DOHH2 (cell line): ENCODE data around the gene AIF1L.

Experiments used
- H3F3A ChIP-seq: fragments of 200-600 bp; sonication (generic), shearing (Covaris generic); 2 replicates; pipeline ENCODE4 v1.6.0; 2016; ENCODE audit warnings: antibody characterized with exemption, mild to moderate bottlenecking; ENCODE audit not compliant: control insufficient read depth, insufficient read depth
- H3K27ac ChIP-seq: fragments of 200-600 bp; sonication (generic); 2 replicates; pipeline ENCODE4 v1.5.1; 2014; ENCODE audit warnings: low read depth, mild to moderate bottlenecking, low read length, moderate library complexity
- H3K27me3 ChIP-seq: fragments of 200-600 bp; sonication (generic); 2 replicates; pipeline ENCODE4 v1.6.1; 2014; ENCODE audit warnings: mild to moderate bottlenecking, low read length, mixed read lengths; ENCODE audit not compliant: control insufficient read depth
- H3K36me3 ChIP-seq: fragments of 200-600 bp; sonication (generic); 2 replicates; pipeline ENCODE4 v1.6.1; 2014; ENCODE audit warnings: mild to moderate bottlenecking, low read length, moderate library complexity, mixed read lengths; ENCODE audit not compliant: control insufficient read depth
- H3K4me1 ChIP-seq: fragments of 200-600 bp; sonication (generic); 2 replicates; pipeline ENCODE4 v1.6.1; 2014; ENCODE audit warnings: mild to moderate bottlenecking, low read length, mixed read lengths; ENCODE audit not compliant: control insufficient read depth
- H3K4me2 ChIP-seq: fragments of 200-600 bp; sonication (generic); 2 replicates; pipeline ENCODE4 v1.6.0; 2014; ENCODE audit warnings: mild to moderate bottlenecking, low read length, moderate library complexity
- H3K4me3 ChIP-seq: fragments of 200-600 bp; sonication (generic); 2 replicates; pipeline ENCODE4 v1.5.1; 2014; ENCODE audit warnings: mild to moderate bottlenecking, low read length, mixed read lengths
- H3K79me2 ChIP-seq: fragments of 200-600 bp; sonication (generic); 2 replicates; pipeline ENCODE4 v1.6.1; 2014; ENCODE audit warnings: mild to moderate bottlenecking, low read length, mixed read lengths; ENCODE audit not compliant: control insufficient read depth
- H3K9me2 ChIP-seq: fragments of 200-600 bp; sonication (generic); replicated peaks from 2 replicates; pipeline ENCODE4 v1.6.1; 2014; ENCODE audit warnings: mild to moderate bottlenecking, low read length, mixed read lengths; ENCODE audit not compliant: control insufficient read depth
- H3K9me3 ChIP-seq: fragments of 200-600 bp; sonication (generic); 2 replicates; pipeline ENCODE4 v1.6.1; 2014; ENCODE audit warnings: antibody characterized with exemption, low read length, mixed read lengths; ENCODE audit not compliant: control insufficient read depth, insufficient read depth
- H4K20me1 ChIP-seq: fragments of 200-600 bp; sonication (generic); 2 replicates; pipeline ENCODE4 v1.6.0; 2014; ENCODE audit warnings: low read depth, mild to moderate bottlenecking, antibody characterized with exemption, low read length, moderate library complexity; ENCODE audit not compliant: control insufficient read depth, insufficient read depth
- EZH2phosphoT487 ChIP-seq: fragments of 200-600 bp; sonication (generic); IDR thresholded peaks from 2 replicates; pipeline ENCODE4 v1.6.1; 2017; ENCODE audit warnings: borderline replicate concordance, mild to moderate bottlenecking, antibody characterized with exemption, low read length, moderate library complexity, mixed read lengths
- TF ChIP-seq, protein P1 (sequence below): fragments of 200-600 bp; sonication (generic); IDR thresholded peaks from one replicate; pipeline ENCODE4 v1.5.1; 2014; ENCODE audit warnings: antibody characterized with exemption, mild to moderate bottlenecking, low read depth, low read length; ENCODE audit not compliant: poor library complexity, severe bottlenecking

AIF1L gene

DNA sequence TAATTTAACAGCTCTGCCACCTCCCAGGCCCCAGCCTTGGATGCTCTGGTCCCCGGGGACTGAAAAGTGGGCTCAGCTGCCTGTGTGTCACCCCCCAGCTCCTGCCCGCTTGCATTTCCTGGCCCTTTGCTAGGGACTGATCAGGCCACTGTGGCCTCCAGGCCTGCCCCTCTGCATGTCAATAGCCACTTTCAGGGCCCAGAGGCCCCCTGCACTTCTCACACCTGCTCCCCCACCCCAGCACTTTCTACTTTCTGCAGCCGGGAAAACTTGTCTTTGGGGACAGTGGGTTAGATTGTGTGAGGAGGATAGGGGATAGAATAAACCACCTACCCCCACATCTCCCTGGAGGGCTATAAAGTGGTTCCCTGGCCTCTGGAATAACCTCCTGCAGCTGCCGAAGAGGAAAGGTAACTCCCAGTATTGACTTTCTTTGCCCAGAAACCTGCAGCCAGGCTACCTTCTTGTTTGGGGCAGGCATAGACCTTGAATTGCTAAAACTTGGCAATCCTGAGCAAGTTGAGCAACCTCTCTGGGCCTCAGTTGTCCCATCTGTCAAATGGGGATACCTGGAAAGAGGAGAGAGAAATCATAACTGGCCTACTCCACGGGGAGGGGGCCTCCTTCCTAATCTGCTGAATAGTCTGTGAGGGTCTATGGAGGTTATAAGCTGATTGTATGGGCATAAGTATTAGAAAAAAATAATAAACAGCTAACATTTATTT is 7.8 kb downstream of the AIF1L start:
- Histone ChIP-seq H3K36me3 (no peaks in the 10 kb centered on the region), H3K9me3 (no peaks in the 10 kb centered on the region), H3K9me2 (no peaks in the 10 kb centered on the region), H4K20me1 (no peaks in the 10 kb centered on the region), H3K27ac (no peak overlapping the region), H3K4me2 (no peak overlapping the region), H3K27me3 (peaks cover 7% of the 10 kb centered on the region; the same call in 1 of the 2 replicates), H3K4me1 (no peaks in the 10 kb centered on the region), H3K4me3 (no peak overlapping the region), H3K79me2 (no peaks in the 10 kb centered on the region), H3F3A (no peaks in the 10 kb centered on the region)
- TF ChIP-seq EZH2phosphoT487, result no peak
- TF ChIP-seq, protein P1, sequence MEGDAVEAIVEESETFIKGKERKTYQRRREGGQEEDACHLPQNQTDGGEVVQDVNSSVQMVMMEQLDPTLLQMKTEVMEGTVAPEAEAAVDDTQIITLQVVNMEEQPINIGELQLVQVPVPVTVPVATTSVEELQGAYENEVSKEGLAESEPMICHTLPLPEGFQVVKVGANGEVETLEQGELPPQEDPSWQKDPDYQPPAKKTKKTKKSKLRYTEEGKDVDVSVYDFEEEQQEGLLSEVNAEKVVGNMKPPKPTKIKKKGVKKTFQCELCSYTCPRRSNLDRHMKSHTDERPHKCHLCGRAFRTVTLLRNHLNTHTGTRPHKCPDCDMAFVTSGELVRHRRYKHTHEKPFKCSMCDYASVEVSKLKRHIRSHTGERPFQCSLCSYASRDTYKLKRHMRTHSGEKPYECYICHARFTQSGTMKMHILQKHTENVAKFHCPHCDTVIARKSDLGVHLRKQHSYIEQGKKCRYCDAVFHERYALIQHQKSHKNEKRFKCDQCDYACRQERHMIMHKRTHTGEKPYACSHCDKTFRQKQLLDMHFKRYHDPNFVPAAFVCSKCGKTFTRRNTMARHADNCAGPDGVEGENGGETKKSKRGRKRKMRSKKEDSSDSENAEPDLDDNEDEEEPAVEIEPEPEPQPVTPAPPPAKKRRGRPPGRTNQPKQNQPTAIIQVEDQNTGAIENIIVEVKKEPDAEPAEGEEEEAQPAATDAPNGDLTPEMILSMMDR, result no peak

DNA sequence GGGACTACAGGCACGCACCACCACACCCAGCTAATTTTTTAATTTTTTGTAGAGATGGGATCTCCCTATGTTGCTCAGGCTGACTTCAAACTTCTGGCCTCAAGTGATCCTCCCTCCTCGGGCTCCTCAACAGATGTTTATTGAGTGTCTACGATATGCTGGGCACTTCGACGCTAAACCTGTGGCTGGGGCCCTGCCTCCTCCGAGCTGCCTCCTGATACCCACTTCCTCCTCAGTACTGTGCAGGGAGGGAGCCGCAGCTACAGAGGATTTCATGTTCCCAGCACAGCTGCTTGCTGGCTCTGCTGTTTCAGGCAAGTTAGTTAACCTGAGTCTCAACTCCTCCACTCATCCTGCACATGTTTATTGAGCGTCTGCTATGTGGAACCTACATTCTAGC is 9.6 kb downstream of the AIF1L start:
- H3K36me3 ChIP-seq, result no peaks in the 10 kb centered on the region
- H3K9me2 ChIP-seq, result no peaks in the 10 kb centered on the region
- TF ChIP-seq EZH2phosphoT487, result no peak
- TF ChIP-seq, protein P1, result no peak
- H3K9me3 ChIP-seq, result no peaks in the 10 kb centered on the region
- no peak overlapping the region for H3K4me2 ChIP-seq
- no peak overlapping the region for H3K27ac ChIP-seq
- peaks cover 7% of the 10 kb centered on the region; the same call in 1 of the 2 replicates for H3K27me3 ChIP-seq
- no peaks in the 10 kb centered on the region for H3K79me2 ChIP-seq
- no peaks in the 10 kb centered on the region for H3F3A ChIP-seq
- H4K20me1 ChIP-seq, result no peaks in the 10 kb centered on the region
- no peak overlapping the region for H3K4me3 ChIP-seq
- H3K4me1 ChIP-seq, result no peaks in the 10 kb centered on the region

DNA sequence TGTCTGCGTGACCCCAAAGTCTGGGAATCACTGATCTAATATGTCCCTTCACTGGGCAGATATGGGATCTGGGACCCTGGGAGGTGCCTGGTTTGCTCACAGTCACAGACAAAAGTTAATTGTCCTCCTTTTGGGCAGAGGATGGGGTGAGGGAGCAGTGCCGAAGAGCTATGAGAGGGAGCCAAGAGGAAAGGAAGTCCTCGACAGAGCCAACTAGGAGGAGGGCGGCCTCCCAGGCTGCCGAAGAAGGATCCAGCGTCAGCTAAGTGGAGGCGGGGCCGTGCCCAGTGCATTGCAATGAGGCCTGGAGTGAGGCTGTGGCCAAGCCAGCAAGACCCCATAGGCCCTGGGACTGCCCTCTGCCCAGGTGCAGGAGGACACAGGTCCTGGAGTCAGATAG is 11.4 kb downstream of the AIF1L start:
- Histone ChIP-seq H3K9me2 (no peaks in the 10 kb centered on the region), H3K4me2 (no peak overlapping the region), H3K4me3 (no peak overlapping the region), H3K27me3 (peaks cover 7% of the 10 kb centered on the region; the same call in 1 of the 2 replicates), H3K4me1 (no peaks in the 10 kb centered on the region), H3K27ac (no peak overlapping the region), H3K9me3 (no peaks in the 10 kb centered on the region), H3K36me3 (no peaks in the 10 kb centered on the region), H3K79me2 (no peaks in the 10 kb centered on the region), H4K20me1 (no peaks in the 10 kb centered on the region), H3F3A (no peaks in the 10 kb centered on the region)
- TF ChIP-seq EZH2phosphoT487, result no peak
- TF ChIP-seq, protein P1, result no peak
